NOMO-1 treated with DMSO at 0.1 percent for 48 hours (cell line): Measurements from ENCODE around the gene ACVR2A.

Source experiments
- DNase-seq: peaks from one replicate; lab custom pipeline; 2025; ENCODE audit not compliant: unreplicated experiment; lab: John Stamatoyannopoulos, UW

Gene ACVR2A

GRCh38 chr2:147844697-147845410 lies at the start of gene ACVR2A:
Gene ACVR2A (plus strand): TSS chr2:147845029. CDS start chr2:147845153, 124 bp downstream.
- peak; percentile 63 for DNase-seq

GRCh38 chr2:147800316-147800715 lies 44.5 kb upstream of the ACVR2A start:
- DNase-seq = no peak

- no peak for DNase-seq
Measured at GRCh38 chr2:147806846-147807245, 38.0 kb upstream of the ACVR2A start.

GRCh38 chr2:147808520-147808919 lies 36.3 kb upstream of the ACVR2A start:
- no peak for DNase-seq

- no peak for DNase-seq
Measured at GRCh38 chr2:147810883-147811765, 33.7 kb upstream of the ACVR2A start.

GRCh38 chr2:147818741-147819140 lies 26.1 kb upstream of the ACVR2A start:
- peak; percentile 61 for DNase-seq

GRCh38 chr2:147824620-147825019 lies 20.2 kb upstream of the ACVR2A start:
- peak; percentile 86 for DNase-seq

- peak; percentile 20 for DNase-seq
Measured at GRCh38 chr2:147826278-147827087, 18.3 kb upstream of the ACVR2A start.

GRCh38 chr2:147827088-147827375 lies 17.8 kb upstream of the ACVR2A start:
- no peak for DNase-seq

GRCh38 chr2:147829106-147829505 lies 15.7 kb upstream of the ACVR2A start:
- peak; percentile 24 for DNase-seq

GRCh38 chr2:147836099-147836498 lies 8.7 kb upstream of the ACVR2A start:
- no peak for DNase-seq

GRCh38 chr2:147843391-147843863 lies 1.4 kb upstream of the ACVR2A start:
- no peak for DNase-seq

GRCh38 chr2:147843864-147844696 lies 749 bp upstream of the ACVR2A start:
- DNase-seq = peak; percentile 85

GRCh38 chr2:147845411-147845971 lies 662 bp downstream of the ACVR2A start:
- peak; percentile 52 for DNase-seq

GRCh38 chr2:147846412-147847081 lies 1.7 kb downstream of the ACVR2A start:
- no peak for DNase-seq

- no peak for DNase-seq
Measured at GRCh38 chr2:147847746-147848391, 3.0 kb downstream of the ACVR2A start.

- no peak for DNase-seq
Measured at GRCh38 chr2:147850838-147851237, 6.0 kb downstream of the ACVR2A start.

GRCh38 chr2:147851244-147851930 lies 6.6 kb downstream of the ACVR2A start:
- DNase-seq = no peak
